HG03159 (cell line): ENCODE measurements around the gene SMTNL2.

Experiments
- ATAC-seq: cut with Tn5 transposase; IDR thresholded peaks from one replicate; pipeline ENCODE4 v1.9.1; 2021; ENCODE audit warnings: mild to moderate bottlenecking, moderate library complexity; ENCODE audit not compliant: unreplicated experiment

Gene SMTNL2

GRCh38 chr17:4584101-4584916, at the start of gene SMTNL2:
Gene SMTNL2 (plus strand): TSS chr17:4584529. CDS start chr17:4584606, 77 bp downstream.
- ATAC-seq, result no peak

GRCh38 chr17:4534928-4535666, 49.2 kb upstream of the SMTNL2 start:
- ATAC-seq, result no peak

GRCh38 chr17:4535667-4536258, 48.6 kb upstream of the SMTNL2 start:
- ATAC-seq, result no peak

- ATAC-seq, result no peak
These were observed 48.0 kb upstream of the SMTNL2 start for GRCh38 chr17:4536259-4536741.

GRCh38 chr17:4536742-4537411, 47.5 kb upstream of the SMTNL2 start:
- ATAC-seq, result no peak

- no peak for ATAC-seq
These were observed 46.7 kb upstream of the SMTNL2 start for GRCh38 chr17:4537451-4538235.

GRCh38 chr17:4538236-4539002, 45.9 kb upstream of the SMTNL2 start:
- ATAC-seq, result no peak

GRCh38 chr17:4539025-4539424, 45.3 kb upstream of the SMTNL2 start:
- ATAC-seq, result no peak

GRCh38 chr17:4539576-4540223, 44.6 kb upstream of the SMTNL2 start:
- no peak for ATAC-seq

GRCh38 chr17:4540224-4540651, 44.1 kb upstream of the SMTNL2 start:
- no peak for ATAC-seq

- ATAC-seq, result no peak
These were observed 43.5 kb upstream of the SMTNL2 start for GRCh38 chr17:4540687-4541327.

GRCh38 chr17:4541328-4542002, 42.9 kb upstream of the SMTNL2 start:
- no peak for ATAC-seq

- no peak for ATAC-seq
These were observed 42.2 kb upstream of the SMTNL2 start for GRCh38 chr17:4542003-4542725.

- ATAC-seq, result no peak
These were observed 41.6 kb upstream of the SMTNL2 start for GRCh38 chr17:4542726-4543191.

- ATAC-seq, result no peak
These were observed 40.7 kb upstream of the SMTNL2 start for GRCh38 chr17:4543557-4544026.

- no peak for ATAC-seq
These were observed 40.0 kb upstream of the SMTNL2 start for GRCh38 chr17:4544135-4544950.
